Measurements from ENCODE around the gene DGAT2.
"Not testable (repeated sequence)": the region's sequence is repeated elsewhere in the genome, so short reads cannot be mapped to it uniquely, and the experiment has no call there.

DNA sequence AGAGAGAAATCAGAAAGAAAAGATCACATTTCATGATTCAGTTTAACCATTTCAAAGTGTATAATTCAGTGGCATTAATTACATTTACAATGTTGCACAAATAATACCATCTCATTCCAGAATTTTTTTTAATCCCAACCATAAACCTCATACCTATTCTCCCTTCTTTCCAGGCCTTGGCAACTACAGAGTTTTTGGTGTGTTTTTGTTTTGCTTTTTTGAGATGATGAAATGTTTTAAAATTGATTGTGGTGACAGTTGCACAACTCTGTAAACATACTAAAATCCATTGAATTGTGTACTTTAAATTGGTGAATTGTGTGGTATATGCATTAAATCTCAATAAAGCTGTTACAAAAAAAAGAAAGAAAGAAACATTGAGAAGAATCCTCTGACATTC lies 13.6 kb upstream of the DGAT2 start:
- TF ChIP-seq CTCF (IDR thresholded peaks at IDR 0.05); ZFX (IDR thresholded peaks at IDR 0.05; ENCODE audit: borderline replicate concordance): not testable (repeated sequence)
